H1 (cell line): ENCODE data around the gene CCNK. TPM values are rescaled to one million over a fixed set of nuclear protein-coding genes. Genes with fewer than 3 reads are reported as not detected.

ENCODE experiments used
- CREB1 ChIP-seq: IDR thresholded peaks from 2 replicates; pipeline ENCODE4 v1.6.1; 2012; ENCODE audit warnings: inconsistent platforms
- GABPA ChIP-seq: IDR thresholded peaks from 2 replicates; pipeline ENCODE4 v1.6.1; 2011; ENCODE audit warnings: mild to moderate bottlenecking, low read length, moderate library complexity, borderline replicate concordance; ENCODE audit not compliant: insufficient read depth
- KDM5A ChIP-seq: fragments of 200-600 bp; IDR thresholded peaks from 2 replicates; pipeline ENCODE4 v1.7.1; 2012; ENCODE audit warnings: mild to moderate bottlenecking, low read length, inconsistent platforms, mixed read lengths
- NANOG ChIP-seq: IDR thresholded peaks from 2 replicates; pipeline ENCODE4 v1.6.1; 2011; ENCODE audit warnings: low read length, low read depth, mild to moderate bottlenecking, inconsistent platforms; ENCODE audit not compliant: insufficient read depth, poor library complexity, severe bottlenecking
- POLR2AphosphoS5 ChIP-seq: IDR thresholded peaks from 2 replicates; pipeline ENCODE4 v1.6.1; 2011; ENCODE audit warnings: low read depth, low read length
- RAD21 ChIP-seq, 2 experiments: IDR thresholded peaks in 1 of 2; conservative IDR thresholded peaks in 1 of 2; 2 replicates each; pipeline ENCODE4 v1.6.1; 2011; ENCODE audit warnings: low read depth in 2 of 2, low read length in 2 of 2, improper control_type of control experiment in 1 of 2, inconsistent platforms in 1 of 2, mild to moderate bottlenecking in 1 of 2, moderate library complexity in 1 of 2
- RFX5 ChIP-seq: IDR thresholded peaks from 2 replicates; pipeline ENCODE4 v1.6.1; 2011; ENCODE audit warnings: low read depth, low read length, improper control_type of control experiment, borderline replicate concordance
- RNF2 ChIP-seq: fragments of 200-900, 300-1000 bp; sonication (generic); IDR thresholded peaks from 2 replicates; pipeline ENCODE4 v1.7.1; 2016; ENCODE audit warnings: borderline replicate concordance, low read depth, mild to moderate bottlenecking, antibody characterized with exemption, low read length; ENCODE audit not compliant: poor library complexity, severe bottlenecking; ENCODE audit errors: missing control alignments
- SUZ12 ChIP-seq: fragments of 200-600 bp; sonication (generic); IDR thresholded peaks from 2 replicates; pipeline ENCODE4 v1.6.1; 2012; ENCODE audit warnings: mild to moderate bottlenecking, inconsistent platforms, low read length, moderate library complexity, mixed read lengths
- USF2 ChIP-seq: IDR thresholded peaks from 2 replicates; pipeline ENCODE4 v1.6.1; 2011; ENCODE audit warnings: low read length, improper control_type of control experiment
- ZNF274 ChIP-seq: IDR thresholded peaks from 2 replicates; pipeline ENCODE4 v1.7.0; 2012; ENCODE audit warnings: low read length, borderline replicate concordance; ENCODE audit errors: extremely low read depth
- polyA plus RNA-seq, 7 experiments: library from polyadenylated mRNA; depleted of rRNA in 3 of 7; stranded (reverse) in 5 of 7; unstranded in 2 of 7; fragments of >200 nt in 5 of 7; fragments of 200-250 nt in 2 of 7; gene quantifications; 1 replicate in 5 of 7; 2 replicates in 1 of 7; 4 replicates in 1 of 7; pipeline versions ENCODE4 v1.2.1 to v1.2.3, GENCODE V29; 2011 to 2013; ENCODE audit warnings: missing spikeins in 2 of 7, mixed read lengths in 2 of 7
- total RNA-seq: library from RNA; stranded (reverse); fragmentation: NEBNext Ultra II Directional; extraction: Animal tissue kit (Norgen Biotek cat#: 25700); gene quantifications from 2 replicates; pipeline ENCODE4 v1.2.1, GENCODE V29; 2021

Gene CCNK
- total and polyA plus RNA-seq, 2 of the 8 experiments (the other 6 are each of a cell fraction or from before 2014, with no cell fraction given), result 10.7 to 82.7 TPM

- no peak for TF ChIP-seq USF2
- TF ChIP-seq POLR2AphosphoS5, result no peak
- no peak for TF ChIP-seq SUZ12
- TF ChIP-seq RNF2, result no peak
- TF ChIP-seq RAD21 (IDR thresholded peaks at IDR 0.05 in 1 of 2, conservative IDR thresholded peaks at IDR 0.05 in 1 of 2; ENCODE audit: low read depth in 2 of 2, low read length in 2 of 2), result no peak
- TF ChIP-seq CREB1, result no peak
- no peak for TF ChIP-seq NANOG
- no peak for TF ChIP-seq KDM5A
- no peak for TF ChIP-seq ZNF274
- TF ChIP-seq GABPA, result no peak
- TF ChIP-seq RFX5, result no peak
These were observed 54.2 kb downstream of the CCNK start (continued) for GRCh38 chr14:99535448-99535847.
